Adrenal gland (tissue), 5 donors: Measurements from ENCODE around the gene PYGB.

Source experiments
- CTCF ChIP-seq, 6 experiments: fragments of 450-650 bp in 4 of 6; fragments of 200-600 bp in 2 of 6; sonication (generic) in 1 of 6; IDR thresholded peaks; 1 replicate in 5 of 6; 2 replicates in 1 of 6; pipeline versions ENCODE4 v1.5.1 to v1.8.0; 2016 to 2021; ENCODE audit warnings: antibody characterized with exemption in 6 of 6, mild to moderate bottlenecking in 2 of 6, moderate library complexity in 1 of 6
- POLR2A ChIP-seq, 2 donors: fragments of 450-650 bp; IDR thresholded peaks; one replicate each; pipeline ENCODE4 v1.6.1; 2017; ENCODE audit warnings: antibody characterized with exemption in 2 of 2, mild to moderate bottlenecking in 2 of 2, moderate library complexity in 1 of 2
- donor health status: DM: no; HTN: no; CAD: no.

- TF ChIP-seq CTCF (IDR thresholded peaks at IDR 0.05), result no peak
- no peak for TF ChIP-seq POLR2A (IDR thresholded peaks at IDR 0.05)
Observed at GRCh38 chr20:25254571-25254970, 6.7 kb downstream of the PYGB start.
